K562 (cell line): Measurements from ENCODE around the gene ZNF740. TPM values are rescaled to one million over a fixed set of nuclear protein-coding genes. Genes with fewer than 3 reads are reported as not detected.
A peak's percentile ranks its signal among the peaks of the same experiment; 100 is the strongest.

ENCODE experiments used
- GABPA ChIP-seq: fragments of 200-800 bp; sonication (Bioruptor generic); conservative IDR thresholded peaks from 2 replicates; pipeline ENCODE4 v1.6.1; 2016; ENCODE audit warnings: low read depth, missing genetic modification characterization, missing compliant biosample characterization
- GATAD2B ChIP-seq: fragments of 450-650 bp; IDR thresholded peaks from 2 replicates; pipeline ENCODE4 v1.6.1; 2017; ENCODE audit warnings: mild to moderate bottlenecking, borderline replicate concordance
- ILK ChIP-seq: fragments of 450-650 bp; IDR thresholded peaks from 2 replicates; pipeline ENCODE4 v1.6.1; 2016; ENCODE audit warnings: missing genetic modification characterization, low read depth, mild to moderate bottlenecking, missing compliant biosample characterization, moderate library complexity, borderline replicate concordance
- KLF1 ChIP-seq: fragments of 450-650 bp; IDR thresholded peaks from 2 replicates; pipeline ENCODE4 v1.6.1; 2016; ENCODE audit warnings: missing genetic modification characterization, missing compliant biosample characterization
- LEF1 ChIP-seq: fragments of 450-650 bp; IDR thresholded peaks from 2 replicates; pipeline ENCODE4 v1.6.1; 2016; ENCODE audit warnings: mild to moderate bottlenecking
- MEIS2 ChIP-seq: fragments of 450-650 bp; IDR thresholded peaks from 2 replicates; pipeline ENCODE4 v1.6.1; 2014; ENCODE audit warnings: mild to moderate bottlenecking; ENCODE audit not compliant: partially characterized antibody
- NCOR1 ChIP-seq: fragments of 450-650 bp; IDR thresholded peaks from 2 replicates; pipeline ENCODE4 v1.6.1; 2016; ENCODE audit warnings: mild to moderate bottlenecking, moderate library complexity
- POU5F1 ChIP-seq: fragments of 150-350 bp; IDR thresholded peaks from 2 replicates; pipeline ENCODE4 v1.6.1; 2014; ENCODE audit warnings: borderline replicate concordance, low read length, low read depth, mild to moderate bottlenecking; ENCODE audit not compliant: partially characterized antibody
- SMARCE1 ChIP-seq: fragments of 450-650 bp; IDR thresholded peaks from 2 replicates; pipeline ENCODE4 v1.7.1; 2016; ENCODE audit warnings: mild to moderate bottlenecking
- polyA plus RNA-seq, 8 experiments: library from polyadenylated mRNA; depleted of rRNA in 4 of 8; stranded (reverse) in 5 of 8; unstranded in 3 of 8; fragments of >200 nt; fragmentation: Nextera tagmentation in 2 of 8; fragmentation: Illumina TruSeq in 1 of 8; extraction: Ambion mirVana in 2 of 8; extraction: Trizol in 1 of 8; gene quantifications; 2 replicates each; pipeline versions ENCODE4 v1.2.1 to v1.2.3, GENCODE V29; 2011 to 2014; ENCODE audit warnings: inconsistent platforms in 1 of 8, missing spikeins in 1 of 8
- total RNA-seq, 7 experiments: library from RNA; depleted of rRNA in 6 of 7; stranded (reverse); fragments of >200 nt in 6 of 7; fragmentation: Illumina TruSeq in 2 of 7; extraction: Trizol in 2 of 7; gene quantifications; 2 replicates each; pipeline versions ENCODE4 v1.2.1 to v1.2.3, GENCODE V29; 2011 to 2021; ENCODE audit warnings: low replicate concordance in 1 of 7
- TF ChIP-seq, protein P1 (sequence below): fragments of 250-450 bp; sonication (Bioruptor Pico); IDR thresholded peaks from 2 replicates; pipeline ENCODE4 v1.8.0; 2021; ENCODE audit warnings: borderline replicate concordance, mild to moderate bottlenecking, moderate library complexity; ENCODE audit not compliant: poor library complexity, severe bottlenecking
- TF ChIP-seq, protein P2 (sequence below): fragments of 450-650 bp; IDR thresholded peaks from 2 replicates; pipeline ENCODE4 v1.6.1; 2016; ENCODE audit warnings: antibody characterized with exemption
- TF ChIP-seq, protein P3 (sequence below), 2 experiments: IDR thresholded peaks; 2 replicates each; pipeline ENCODE4 v1.6.1; 2012; ENCODE audit warnings: improper control_type of control experiment in 2 of 2, low read depth in 2 of 2, low read length in 2 of 2, borderline replicate concordance in 1 of 2
- TF ChIP-seq, protein P4 (sequence below), 2 experiments: fragments of 150-350 bp in 1 of 2; IDR thresholded peaks; 2 replicates each; pipeline ENCODE4 v1.6.1; 2012 to 2016; ENCODE audit warnings: low read depth in 2 of 2, low read length in 2 of 2, mild to moderate bottlenecking in 1 of 2, moderate library complexity in 1 of 2
- TF ChIP-seq, protein P5 (sequence below), 3 experiments: fragments of 200-800 bp in 1 of 3; sonication (Bioruptor generic) in 1 of 3; sonication (generic) in 1 of 3; formaldehyde crosslinking in 1 of 3; IDR thresholded peaks; 2 replicates each; pipeline versions ENCODE4 v1.6.1 to v1.8.0; 2016 to 2022; ENCODE audit warnings: mild to moderate bottlenecking in 2 of 3, missing compliant biosample characterization in 2 of 3, missing genetic modification characterization in 2 of 3, missing genetic modification reagents in 1 of 3

The ZNF740 gene
- total and polyA plus RNA-seq, 9 of the 15 experiments (the other 6 are each of a cell fraction or from before 2014, with no cell fraction given) = 0.57 to 46.4 (median 18.6) TPM

DNA sequence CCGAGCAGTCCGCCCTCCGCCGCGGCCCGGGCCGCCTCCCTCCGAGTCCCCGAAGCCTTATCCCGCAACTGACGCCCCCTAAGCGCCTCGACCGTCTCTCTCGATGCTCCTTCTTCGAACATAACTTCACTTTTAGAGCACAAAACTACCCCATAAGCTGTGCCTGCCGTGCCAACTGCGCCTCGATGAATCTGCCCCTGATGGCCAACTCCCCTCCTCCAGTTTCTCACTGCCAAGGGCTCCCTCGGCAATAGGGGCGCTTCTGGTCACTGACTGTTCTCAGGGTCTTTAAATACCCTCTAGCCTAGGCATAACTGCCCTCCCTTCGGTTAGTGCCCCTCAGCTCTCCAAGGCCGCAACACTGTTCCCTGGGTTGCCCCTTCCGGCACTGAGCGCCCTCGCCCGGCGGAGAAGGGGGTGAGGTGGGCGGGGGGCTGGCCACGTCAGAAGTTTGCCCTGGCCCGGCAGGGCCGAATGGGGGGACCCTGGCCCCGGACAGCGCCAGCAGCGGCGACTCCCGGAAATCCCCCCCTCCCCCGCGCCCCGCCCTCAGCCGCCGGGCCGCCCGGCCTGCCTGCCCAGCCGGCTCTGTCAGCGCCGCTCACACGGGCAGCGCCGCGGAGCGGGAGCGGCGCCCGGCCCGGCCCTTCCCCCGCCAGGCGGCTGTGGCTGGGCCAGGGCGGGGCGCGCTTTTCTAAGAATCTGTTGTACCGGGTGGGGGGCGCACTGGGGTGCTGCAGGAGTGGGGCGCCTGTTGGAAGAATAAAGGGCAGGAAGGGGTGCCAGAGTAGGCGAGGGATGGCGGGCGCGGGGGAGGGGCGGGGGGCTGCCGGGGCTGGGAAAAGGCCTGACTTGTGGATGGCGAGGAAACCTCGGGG, 40.9 kb downstream of the ZNF740 start (continued):
- TF ChIP-seq, protein P1, sequence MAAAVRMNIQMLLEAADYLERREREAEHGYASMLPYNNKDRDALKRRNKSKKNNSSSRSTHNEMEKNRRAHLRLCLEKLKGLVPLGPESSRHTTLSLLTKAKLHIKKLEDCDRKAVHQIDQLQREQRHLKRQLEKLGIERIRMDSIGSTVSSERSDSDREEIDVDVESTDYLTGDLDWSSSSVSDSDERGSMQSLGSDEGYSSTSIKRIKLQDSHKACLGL (CRISPR knock-in tag) = no peak
- TF ChIP-seq GATAD2B (peak; percentile 72; the same call in 1 of the 2 replicates), GABPA (tag) (peak; percentile 79), KLF1 (tag) (0 out of 2 replicates have a peak, but pooled peaks have one; percentile 25), LEF1 (peak; percentile 57; the same call in 1 of the 2 replicates), NCOR1 (no peak), ILK (tag) (no peak), POU5F1 (no peak), SMARCE1 (peak; percentile 57), MEIS2 (peak; percentile 5)
- TF ChIP-seq, protein P2, sequence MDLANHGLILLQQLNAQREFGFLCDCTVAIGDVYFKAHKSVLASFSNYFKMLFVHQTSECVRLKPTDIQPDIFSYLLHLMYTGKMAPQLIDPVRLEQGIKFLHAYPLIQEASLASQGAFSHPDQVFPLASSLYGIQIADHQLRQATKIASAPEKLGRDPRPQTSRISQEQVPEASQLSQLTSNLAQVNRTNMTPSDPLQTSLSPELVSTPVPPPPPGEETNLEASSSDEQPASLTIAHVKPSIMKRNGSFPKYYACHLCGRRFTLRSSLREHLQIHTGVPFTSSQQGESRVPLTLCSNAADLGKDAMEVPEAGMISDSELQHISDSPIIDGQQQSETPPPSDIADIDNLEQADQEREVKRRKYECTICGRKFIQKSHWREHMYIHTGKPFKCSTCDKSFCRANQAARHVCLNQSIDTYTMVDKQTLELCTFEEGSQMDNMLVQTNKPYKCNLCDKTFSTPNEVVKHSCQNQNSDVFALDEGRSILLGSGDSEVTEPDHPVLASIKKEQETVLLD = peak; percentile 74; the same call in 1 of the 2 replicates
- TF ChIP-seq, protein P3, sequence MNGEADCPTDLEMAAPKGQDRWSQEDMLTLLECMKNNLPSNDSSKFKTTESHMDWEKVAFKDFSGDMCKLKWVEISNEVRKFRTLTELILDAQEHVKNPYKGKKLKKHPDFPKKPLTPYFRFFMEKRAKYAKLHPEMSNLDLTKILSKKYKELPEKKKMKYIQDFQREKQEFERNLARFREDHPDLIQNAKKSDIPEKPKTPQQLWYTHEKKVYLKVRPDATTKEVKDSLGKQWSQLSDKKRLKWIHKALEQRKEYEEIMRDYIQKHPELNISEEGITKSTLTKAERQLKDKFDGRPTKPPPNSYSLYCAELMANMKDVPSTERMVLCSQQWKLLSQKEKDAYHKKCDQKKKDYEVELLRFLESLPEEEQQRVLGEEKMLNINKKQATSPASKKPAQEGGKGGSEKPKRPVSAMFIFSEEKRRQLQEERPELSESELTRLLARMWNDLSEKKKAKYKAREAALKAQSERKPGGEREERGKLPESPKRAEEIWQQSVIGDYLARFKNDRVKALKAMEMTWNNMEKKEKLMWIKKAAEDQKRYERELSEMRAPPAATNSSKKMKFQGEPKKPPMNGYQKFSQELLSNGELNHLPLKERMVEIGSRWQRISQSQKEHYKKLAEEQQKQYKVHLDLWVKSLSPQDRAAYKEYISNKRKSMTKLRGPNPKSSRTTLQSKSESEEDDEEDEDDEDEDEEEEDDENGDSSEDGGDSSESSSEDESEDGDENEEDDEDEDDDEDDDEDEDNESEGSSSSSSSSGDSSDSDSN (IDR thresholded peaks at IDR 0.05; ENCODE audit: borderline replicate concordance in 1 of 2, low read depth in 2 of 2, low read length in 2 of 2) = peak; percentile 20 to 88; a peak in 2 of 4 replicates
- TF ChIP-seq, protein P4, sequence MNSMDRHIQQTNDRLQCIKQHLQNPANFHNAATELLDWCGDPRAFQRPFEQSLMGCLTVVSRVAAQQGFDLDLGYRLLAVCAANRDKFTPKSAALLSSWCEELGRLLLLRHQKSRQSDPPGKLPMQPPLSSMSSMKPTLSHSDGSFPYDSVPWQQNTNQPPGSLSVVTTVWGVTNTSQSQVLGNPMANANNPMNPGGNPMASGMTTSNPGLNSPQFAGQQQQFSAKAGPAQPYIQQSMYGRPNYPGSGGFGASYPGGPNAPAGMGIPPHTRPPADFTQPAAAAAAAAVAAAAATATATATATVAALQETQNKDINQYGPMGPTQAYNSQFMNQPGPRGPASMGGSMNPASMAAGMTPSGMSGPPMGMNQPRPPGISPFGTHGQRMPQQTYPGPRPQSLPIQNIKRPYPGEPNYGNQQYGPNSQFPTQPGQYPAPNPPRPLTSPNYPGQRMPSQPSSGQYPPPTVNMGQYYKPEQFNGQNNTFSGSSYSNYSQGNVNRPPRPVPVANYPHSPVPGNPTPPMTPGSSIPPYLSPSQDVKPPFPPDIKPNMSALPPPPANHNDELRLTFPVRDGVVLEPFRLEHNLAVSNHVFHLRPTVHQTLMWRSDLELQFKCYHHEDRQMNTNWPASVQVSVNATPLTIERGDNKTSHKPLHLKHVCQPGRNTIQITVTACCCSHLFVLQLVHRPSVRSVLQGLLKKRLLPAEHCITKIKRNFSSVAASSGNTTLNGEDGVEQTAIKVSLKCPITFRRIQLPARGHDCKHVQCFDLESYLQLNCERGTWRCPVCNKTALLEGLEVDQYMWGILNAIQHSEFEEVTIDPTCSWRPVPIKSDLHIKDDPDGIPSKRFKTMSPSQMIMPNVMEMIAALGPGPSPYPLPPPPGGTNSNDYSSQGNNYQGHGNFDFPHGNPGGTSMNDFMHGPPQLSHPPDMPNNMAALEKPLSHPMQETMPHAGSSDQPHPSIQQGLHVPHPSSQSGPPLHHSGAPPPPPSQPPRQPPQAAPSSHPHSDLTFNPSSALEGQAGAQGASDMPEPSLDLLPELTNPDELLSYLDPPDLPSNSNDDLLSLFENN (IDR thresholded peaks at IDR 0.05; ENCODE audit: low read depth in 2 of 2, low read length in 2 of 2) = no peak
- TF ChIP-seq, protein P5, sequence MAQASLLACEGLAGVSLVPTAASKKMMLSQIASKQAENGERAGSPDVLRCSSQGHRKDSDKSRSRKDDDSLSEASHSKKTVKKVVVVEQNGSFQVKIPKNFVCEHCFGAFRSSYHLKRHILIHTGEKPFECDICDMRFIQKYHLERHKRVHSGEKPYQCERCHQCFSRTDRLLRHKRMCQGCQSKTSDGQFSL (CRISPR knock-in tag; IDR thresholded peaks at IDR 0.05) = 0 out of 2 replicates have a peak, but pooled peaks have one; percentile 30
- TF ChIP-seq, protein P5 (tag; IDR thresholded peaks at IDR 0.05) = no peak
